ENCODE measurements around the gene TAF11L8.
"Not testable (repeated sequence)": the region's sequence is repeated elsewhere in the genome, so short reads cannot be mapped to it uniquely, and the experiment has no call there.

DNA sequence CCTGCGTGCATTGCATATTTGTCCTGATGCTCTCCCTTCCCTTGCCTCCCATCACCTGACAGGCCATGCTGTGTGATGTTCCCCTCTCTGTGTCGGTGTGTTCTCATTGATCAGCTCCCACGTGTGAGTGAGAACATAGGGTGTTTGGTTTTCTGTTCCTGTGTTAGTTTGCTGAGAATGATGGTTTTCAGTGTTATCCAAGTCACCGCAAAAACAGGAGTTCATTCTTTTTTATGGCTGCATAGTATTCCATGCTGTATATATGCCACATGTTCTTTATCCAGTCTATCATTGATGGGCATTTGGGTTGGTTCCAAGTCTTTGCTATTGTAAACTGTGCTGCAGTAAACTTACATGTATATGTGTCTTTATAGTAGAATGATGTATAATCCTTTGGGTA is 16.7 kb upstream of the TAF11L8 start:
- TF ChIP-seq, protein P1, sequence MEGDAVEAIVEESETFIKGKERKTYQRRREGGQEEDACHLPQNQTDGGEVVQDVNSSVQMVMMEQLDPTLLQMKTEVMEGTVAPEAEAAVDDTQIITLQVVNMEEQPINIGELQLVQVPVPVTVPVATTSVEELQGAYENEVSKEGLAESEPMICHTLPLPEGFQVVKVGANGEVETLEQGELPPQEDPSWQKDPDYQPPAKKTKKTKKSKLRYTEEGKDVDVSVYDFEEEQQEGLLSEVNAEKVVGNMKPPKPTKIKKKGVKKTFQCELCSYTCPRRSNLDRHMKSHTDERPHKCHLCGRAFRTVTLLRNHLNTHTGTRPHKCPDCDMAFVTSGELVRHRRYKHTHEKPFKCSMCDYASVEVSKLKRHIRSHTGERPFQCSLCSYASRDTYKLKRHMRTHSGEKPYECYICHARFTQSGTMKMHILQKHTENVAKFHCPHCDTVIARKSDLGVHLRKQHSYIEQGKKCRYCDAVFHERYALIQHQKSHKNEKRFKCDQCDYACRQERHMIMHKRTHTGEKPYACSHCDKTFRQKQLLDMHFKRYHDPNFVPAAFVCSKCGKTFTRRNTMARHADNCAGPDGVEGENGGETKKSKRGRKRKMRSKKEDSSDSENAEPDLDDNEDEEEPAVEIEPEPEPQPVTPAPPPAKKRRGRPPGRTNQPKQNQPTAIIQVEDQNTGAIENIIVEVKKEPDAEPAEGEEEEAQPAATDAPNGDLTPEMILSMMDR (IDR thresholded peaks at IDR 0.05) = not testable (repeated sequence)
- TF ChIP-seq POLR2AphosphoS5 (IDR thresholded peaks at IDR 0.05); POLR2A (IDR thresholded peaks at IDR 0.05; ENCODE audit: low read depth); EP300 (IDR thresholded peaks at IDR 0.05): not testable (repeated sequence)
